DND-41 (cell line): ENCODE data around the gene HLA-E.

Experiments used
- ATAC-seq: fragments of 200-7000 bp; cut with Tn5 transposase; 3 replicates; pipeline ENCODE4 v1.9.1; 2021; ENCODE audit warnings: low read depth; ENCODE audit not compliant: insufficient read depth
- DNase-seq: peaks from one replicate; pipeline ENCODE4 v3.0.0-alpha.2; 2020
- H2AFZ ChIP-seq: 2 replicates; pipeline ENCODE4 v1.6.0; 2012; ENCODE audit warnings: low read depth, low read length
- H3K27ac ChIP-seq: 2 replicates; pipeline ENCODE4 v1.5.1; 2012; ENCODE audit warnings: low read length, inconsistent platforms
- H3K27me3 ChIP-seq: fragments of 200-600 bp; sonication (generic); 2 replicates; pipeline ENCODE4 v1.6.0; 2012; ENCODE audit warnings: low read length, mild to moderate bottlenecking, inconsistent platforms; ENCODE audit not compliant: insufficient read depth, poor library complexity
- H3K36me3 ChIP-seq: 2 replicates; pipeline ENCODE4 v1.5.1; 2012; ENCODE audit warnings: low read length, inconsistent platforms; ENCODE audit not compliant: insufficient read depth
- H3K4me1 ChIP-seq: 2 replicates; pipeline ENCODE4 v1.5.1; 2012; ENCODE audit warnings: mild to moderate bottlenecking, low read length; ENCODE audit not compliant: insufficient read depth
- H3K4me2 ChIP-seq: 2 replicates; pipeline ENCODE4 v1.6.0; 2012; ENCODE audit warnings: mild to moderate bottlenecking, moderate library complexity, low read length, inconsistent platforms; ENCODE audit not compliant: insufficient read depth
- H3K4me3 ChIP-seq, 2 experiments: fragments of 200-600 bp in 1 of 2; shearing (Covaris generic) in 1 of 2; 2 replicates each; pipeline ENCODE4 v1.5.1; 2012 to 2016; ENCODE audit warnings: inconsistent platforms in 2 of 2, low read length in 2 of 2, mild to moderate bottlenecking in 2 of 2, low read depth in 1 of 2, moderate library complexity in 1 of 2
- H3K79me2 ChIP-seq: 2 replicates; pipeline ENCODE4 v1.6.0; 2012; ENCODE audit warnings: low read length, inconsistent platforms; ENCODE audit not compliant: insufficient read depth
- H3K9ac ChIP-seq: 2 replicates; pipeline ENCODE4 v1.6.0; 2012; ENCODE audit warnings: low read depth, mild to moderate bottlenecking, inconsistent platforms, low read length, moderate library complexity
- H3K9me3 ChIP-seq: 2 replicates; pipeline ENCODE4 v1.5.1; 2012; ENCODE audit warnings: low read length, moderate library complexity, mild to moderate bottlenecking, inconsistent platforms; ENCODE audit not compliant: insufficient read depth, severe bottlenecking
- H4K20me1 ChIP-seq: 2 replicates; pipeline ENCODE4 v1.6.0; 2012; ENCODE audit warnings: low read length; ENCODE audit not compliant: insufficient read depth
- EZH2 ChIP-seq: IDR thresholded peaks from 3 replicates; pipeline ENCODE4 v1.6.1; 2012; ENCODE audit warnings: borderline replicate concordance, low read depth, mild to moderate bottlenecking, moderate library complexity, low read length, inconsistent platforms; ENCODE audit not compliant: severe bottlenecking
- TF ChIP-seq, protein P1 (sequence below): IDR thresholded peaks from 2 replicates; pipeline ENCODE4 v1.5.1; 2012; ENCODE audit warnings: borderline replicate concordance, low read length, moderate library complexity, mild to moderate bottlenecking; ENCODE audit not compliant: poor library complexity, severe bottlenecking; ENCODE audit errors: extremely low read depth

HLA-E gene

DNA sequence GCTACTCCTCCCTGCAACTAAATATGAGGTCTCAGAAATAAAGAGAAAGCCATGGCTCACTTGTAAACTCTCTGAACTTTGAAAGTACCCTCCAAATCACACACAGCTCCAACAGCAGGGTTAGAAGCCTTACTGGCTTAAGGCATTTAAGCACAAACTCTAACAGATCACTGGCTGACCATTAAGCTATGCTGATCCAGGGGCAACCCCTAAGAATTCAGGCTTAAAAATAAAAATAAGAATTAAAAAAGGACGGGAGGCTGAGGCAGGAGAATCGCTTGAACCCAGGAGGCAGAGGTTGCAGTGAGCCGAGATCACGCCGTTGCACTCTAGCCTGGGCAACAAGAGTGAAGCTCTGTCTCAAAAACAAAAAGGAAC lies 21.8 kb downstream of the HLA-E start:
- Histone ChIP-seq H3K9ac (no peak overlapping the region), H3K27ac (peak overlapping the region; percentile 63), H2AFZ (no peak overlapping the region), H3K4me3 (no peak overlapping the region), H3K79me2 (no peaks in the 10 kb centered on the region), H3K36me3 (no peaks in the 10 kb centered on the region), H3K9me3 (no peaks in the 10 kb centered on the region), H4K20me1 (no peaks in the 10 kb centered on the region), H3K27me3 (no peaks in the 10 kb centered on the region), H3K4me2 (no peak overlapping the region), H3K4me1 (peaks cover 48% of the 10 kb centered on the region)
- ATAC-seq (no peak), DNase-seq (no peak)
- TF ChIP-seq, protein P1, sequence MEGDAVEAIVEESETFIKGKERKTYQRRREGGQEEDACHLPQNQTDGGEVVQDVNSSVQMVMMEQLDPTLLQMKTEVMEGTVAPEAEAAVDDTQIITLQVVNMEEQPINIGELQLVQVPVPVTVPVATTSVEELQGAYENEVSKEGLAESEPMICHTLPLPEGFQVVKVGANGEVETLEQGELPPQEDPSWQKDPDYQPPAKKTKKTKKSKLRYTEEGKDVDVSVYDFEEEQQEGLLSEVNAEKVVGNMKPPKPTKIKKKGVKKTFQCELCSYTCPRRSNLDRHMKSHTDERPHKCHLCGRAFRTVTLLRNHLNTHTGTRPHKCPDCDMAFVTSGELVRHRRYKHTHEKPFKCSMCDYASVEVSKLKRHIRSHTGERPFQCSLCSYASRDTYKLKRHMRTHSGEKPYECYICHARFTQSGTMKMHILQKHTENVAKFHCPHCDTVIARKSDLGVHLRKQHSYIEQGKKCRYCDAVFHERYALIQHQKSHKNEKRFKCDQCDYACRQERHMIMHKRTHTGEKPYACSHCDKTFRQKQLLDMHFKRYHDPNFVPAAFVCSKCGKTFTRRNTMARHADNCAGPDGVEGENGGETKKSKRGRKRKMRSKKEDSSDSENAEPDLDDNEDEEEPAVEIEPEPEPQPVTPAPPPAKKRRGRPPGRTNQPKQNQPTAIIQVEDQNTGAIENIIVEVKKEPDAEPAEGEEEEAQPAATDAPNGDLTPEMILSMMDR, result no peak

DNA sequence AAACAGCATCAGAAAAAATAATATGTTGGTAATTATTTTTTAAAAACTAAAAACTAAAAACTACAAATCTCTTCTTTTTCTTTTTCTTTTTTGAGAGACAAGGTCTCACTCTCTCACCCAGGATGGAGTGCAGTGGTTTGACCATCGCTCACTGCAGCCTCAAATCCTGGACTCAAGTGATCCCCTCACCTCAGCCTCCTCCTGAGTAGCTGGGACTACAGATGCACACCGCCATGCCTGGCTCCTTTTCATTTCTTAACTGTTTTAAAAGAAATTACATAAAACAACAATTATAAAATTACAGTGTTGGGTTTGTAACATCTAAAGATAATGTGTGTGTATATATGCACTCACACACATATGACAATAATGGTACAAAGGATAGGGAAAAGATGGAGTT lies 24.1 kb downstream of the HLA-E start:
- Histone ChIP-seq H4K20me1 (no peaks in the 10 kb centered on the region), H3K4me2 (no peak overlapping the region), H3K79me2 (no peaks in the 10 kb centered on the region), H3K4me3 (no peak overlapping the region), H2AFZ (no peak overlapping the region), H3K36me3 (no peaks in the 10 kb centered on the region), H3K4me1 (peaks cover 49% of the 10 kb centered on the region), H3K9ac (no peak overlapping the region), H3K27me3 (no peaks in the 10 kb centered on the region), H3K27ac (no peak overlapping the region), H3K9me3 (no peaks in the 10 kb centered on the region)
- no peak for TF ChIP-seq EZH2
- TF ChIP-seq, protein P1, result no peak
- ATAC-seq, result no peak
- no peak for DNase-seq

DNA sequence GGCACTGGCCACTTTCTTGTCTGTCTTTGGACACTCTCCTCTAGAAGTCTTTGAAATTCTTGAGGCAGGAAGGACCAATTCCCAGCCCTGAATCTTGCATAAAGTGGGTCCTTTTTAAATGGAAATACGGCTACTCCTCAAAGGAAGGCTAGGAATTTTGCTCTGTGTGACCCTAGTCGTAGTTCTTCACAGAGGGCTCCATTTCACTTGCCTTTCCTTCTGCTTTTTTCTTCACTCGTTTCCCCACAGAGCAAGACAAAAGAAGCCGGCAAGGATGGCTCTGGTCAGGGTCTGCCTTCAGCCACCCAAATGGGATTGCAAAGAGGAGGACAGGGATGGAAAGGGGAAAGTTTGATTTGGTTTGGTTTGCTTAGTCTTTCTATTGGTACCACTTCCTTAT lies 25.8 kb downstream of the HLA-E start:
- H2AFZ ChIP-seq, result no peak overlapping the region
- H3K27me3 ChIP-seq, result no peaks in the 10 kb centered on the region
- no peak overlapping the region for H3K4me2 ChIP-seq

More for the DNA sequence above, 25.8 kb downstream of the HLA-E start:
- H3K9me3 ChIP-seq, result no peaks in the 10 kb centered on the region
- peak overlapping the region; percentile 62 for H3K27ac ChIP-seq
- no peaks in the 10 kb centered on the region for H4K20me1 ChIP-seq
- peaks cover 36% of the 10 kb centered on the region for H3K4me1 ChIP-seq
- no peaks in the 10 kb centered on the region for H3K36me3 ChIP-seq
- ATAC-seq, result no peak
- H3K4me3 ChIP-seq, result 0 out of 4 replicates have a peak overlapping the region, but pooled peaks of 1 of the 2 experiments have one; percentile 7
- no peaks in the 10 kb centered on the region for H3K79me2 ChIP-seq
- TF ChIP-seq, protein P1, result no peak
- TF ChIP-seq EZH2, result no peak
- DNase-seq, result no peak
- H3K9ac ChIP-seq, result no peak overlapping the region; the same call in 1 of the 2 replicates
